Esophagus squamous epithelium (tissue), 5 donors: ENCODE data around the gene ZNF860. TPM values are rescaled to one million over a fixed set of nuclear protein-coding genes. Genes with fewer than 3 reads are reported as not detected.

Source experiments
- DNase-seq: peaks from one replicate; lab custom pipeline; 2025; lab: John Stamatoyannopoulos, UW
- H3K27ac ChIP-seq, 4 donors: fragments of 200-600 bp; sonication (generic); one replicate each; pipeline ENCODE4 v1.5.1; 2016 to 2019; ENCODE audit warnings: mild to moderate bottlenecking in 1 of 4
- H3K27me3 ChIP-seq, 4 donors: fragments of 200-600 bp; sonication (generic); 1 replicate in 3 of 4; 2 replicates in 1 of 4; pipeline versions ENCODE4 v1.5.1 to v1.6.0; 2017 to 2021; ENCODE audit warnings: antibody characterized with exemption in 1 of 4
- H3K36me3 ChIP-seq, 3 donors: fragments of 200-600 bp; sonication (generic); one replicate each; pipeline ENCODE4 v1.5.1; 2016 to 2019
- H3K4me1 ChIP-seq, 3 donors: fragments of 200-600 bp; sonication (generic); one replicate each; pipeline ENCODE4 v1.5.1; 2017 to 2019
- H3K4me3 ChIP-seq, 4 donors: fragments of 200-600 bp; sonication (generic); 1 replicate in 3 of 4; 2 replicates in 1 of 4; pipeline ENCODE4 v1.5.1; 2016 to 2019; ENCODE audit warnings: mild to moderate bottlenecking in 2 of 4, moderate library complexity in 1 of 4
- H3K9me3 ChIP-seq, 3 donors: fragments of 200-600 bp; sonication (generic); one replicate each; pipeline ENCODE4 v1.5.1; 2016 to 2019
- CTCF ChIP-seq, 6 experiments: fragments of 450-650 bp in 4 of 6; fragments of 200-600 bp in 2 of 6; sonication (generic) in 2 of 6; IDR thresholded peaks; one replicate each; pipeline ENCODE4 v1.5.1; 2016 to 2019; ENCODE audit warnings: antibody characterized with exemption in 6 of 6, mild to moderate bottlenecking in 4 of 6, moderate library complexity in 4 of 6
- POLR2A ChIP-seq, 4 donors: fragments of 450-650 bp; IDR thresholded peaks; one replicate each; pipeline ENCODE4 v1.6.1; 2017; ENCODE audit warnings: antibody characterized with exemption in 4 of 4, mild to moderate bottlenecking in 4 of 4, moderate library complexity in 3 of 4
- WGBS, 2 donors: methylation state at CpG; one replicate each; pipeline ENCODE4 v1.1.5; 2018; 5-methylcytosine and 5-hydroxymethylcytosine counted together
- intact Hi-C: fragments of 100-400 bp; cut with DNase I; formaldehyde crosslinking; loops from one replicate; pipeline ENCODE4 v1.15.0; 2022
- small RNA-seq, 4 donors: library from RNA; depleted of rRNA; stranded (forward); fragments of <200 nt; gene quantifications; one replicate each; pipeline ENCODE3, GENCODE V24; 2016
- total RNA-seq, 4 donors: library from RNA; depleted of rRNA; stranded (reverse); fragments of >200 nt; gene quantifications; one replicate each; pipeline ENCODE4 v1.1.0, GENCODE V29; 2016
- donor health status: DM: yes; HTN: yes; CAD: no.

The ZNF860 gene
- total RNA-seq, 4 donors from 2014 or later: 2.5 to 7.2 (median 4.6) TPM

- peaks cover 0 to 15% (median 7%) of the 10 kb centered on the region in 3 donors for H3K9me3 ChIP-seq
- no peak for DNase-seq
- H3K4me1 ChIP-seq: peaks cover 9 to 75% (median 11%) of the 10 kb centered on the region in 3 donors
- TF ChIP-seq CTCF (IDR thresholded peaks at IDR 0.05) (no peak), POLR2A (IDR thresholded peaks at IDR 0.05) (no peak)
- peak overlapping the region in 2 of 4 donors; percentile 9 to 76 for H3K27ac ChIP-seq
- no peak overlapping the region for H3K4me3 ChIP-seq
- WGBS, 2 donors: 97 to 99% methylated on average over 4 of the region's 4 CpGs
- intact Hi-C loops: no loop called here
- no peaks in the 10 kb centered on the region for H3K36me3 ChIP-seq
- H3K27me3 ChIP-seq: no peaks in the 10 kb centered on the region
These were observed 59.8 kb downstream of the ZNF860 start for GRCh38 chr3:32041316-32041715.

Small RNA genes within 50 kb of the gene (small RNA-seq; reads per million reads assigned to genes)
- gene RF00402: 0 reads per million in 4 donors

Other genes with a start within 250 kb of the ZNF860 start
- gene OSBPL10, start 488 bp upstream of the ZNF860 start, total RNA-seq: 10 to 100 TPM; 13.8 to 65.3 (median 41.0) TPM
- 10 to 100 TPM; 20.1 to 70.0 (median 45.0) TPM for gene GPD1L, start 124.9 kb downstream of the ZNF860 start, total RNA-seq